Left lung (tissue), 10 donors: ENCODE results near the gene PACC1. TPM values are rescaled to one million over a fixed set of nuclear protein-coding genes. Genes with fewer than 3 reads are reported as not detected.

ENCODE experiments used
- ATAC-seq: fragments of 200-7000 bp; cut with Tn5 transposase; one replicate; pipeline ENCODE4 v1.9.1; 2020; ENCODE audit warnings: moderate library complexity
- DNase-seq, 4 donors: peaks; one replicate each; pipeline ENCODE4 v3.0.0-alpha.2; 2013 to 2020
- H3K27ac ChIP-seq, 2 donors: fragments of 200-600 bp; sonication (generic) in 1 of 2; one replicate each; pipeline versions ENCODE4 v1.5.0 to v1.8.0; 2020 to 2021
- H3K27me3 ChIP-seq, 2 donors: fragments of 200-600 bp; sonication (generic) in 1 of 2; one replicate each; pipeline versions ENCODE4 v1.5.0 to v1.8.0; 2020 to 2021
- H3K36me3 ChIP-seq, 2 donors: fragments of 200-600 bp; sonication (generic) in 1 of 2; one replicate each; pipeline versions ENCODE4 v1.5.0 to v1.8.0; 2020 to 2021
- H3K4me1 ChIP-seq, 2 donors: fragments of 200-600 bp; one replicate each; pipeline ENCODE4 v1.8.0; 2021
- H3K4me3 ChIP-seq, 2 donors: fragments of 200-600 bp; sonication (generic) in 1 of 2; one replicate each; pipeline versions ENCODE4 v1.5.0 to v1.8.0; 2020 to 2021; ENCODE audit warnings: mild to moderate bottlenecking in 1 of 2
- H3K9me3 ChIP-seq, 2 donors: fragments of 200-600 bp; sonication (generic) in 1 of 2; one replicate each; pipeline versions ENCODE4 v1.5.0 to v1.8.0; 2020 to 2021
- CTCF ChIP-seq, 2 donors: fragments of 200-600 bp; sonication (generic) in 1 of 2; IDR thresholded peaks; one replicate each; pipeline versions ENCODE4 v1.5.0 to v1.8.0; 2021; ENCODE audit warnings: antibody characterized with exemption in 2 of 2
- intact Hi-C, 2 donors: fragments of 100-400 bp; cut with DNase I; formaldehyde crosslinking; loops; one replicate each; pipeline versions ENCODE4 v1.11.2 to v1.14.2; 2022
- polyA plus RNA-seq, 6 donors: library from polyadenylated mRNA; unstranded; fragments of 120-200 nt; gene quantifications; one replicate each; pipeline ENCODE4 v1.2.1, GENCODE V29; 2013; ENCODE audit not compliant: insufficient read length in 6 of 6
- total RNA-seq, 2 donors: library from RNA; stranded (reverse); fragmentation: NEBNext Ultra II Directional; extraction: Animal tissue kit (Norgen Biotek cat#: 25700); gene quantifications; one replicate each; pipeline ENCODE4 v1.2.1, GENCODE V29; 2021
- donor health status: DM: no; HTN: yes; CAD: no.
- donor health status: DM: no; HTN: no; CAD: no.

The PACC1 gene
- total and polyA plus RNA-seq, 8 donors = 7.2 to 11.6 (median 7.6) TPM

GRCh38 chr1:212459656-212460055 lies 45.0 kb upstream of the PACC1 start:
- TF ChIP-seq CTCF (IDR thresholded peaks at IDR 0.05) = no peak
- Histone ChIP-seq H3K9me3 (no peaks in the 10 kb centered on the region), H3K4me1 (peaks cover 3 to 8% of the 10 kb centered on the region in 2 donors), H3K27me3 (no peaks in the 10 kb centered on the region), H3K36me3 (no peaks in the 10 kb centered on the region), H3K27ac (no peak overlapping the region), H3K4me3 (no peak overlapping the region)
- intact Hi-C loops = loop anchor here in 1 of 2 donors (10.0 kb wide), 1 partner anchor 395 kb away; no protein-coding TSS in a partner anchor
- no peak for ATAC-seq
- DNase-seq = no peak

- intact Hi-C loops = loop anchor here in 1 of 2 donors (10.0 kb wide), 1 partner anchor 394 kb away; no protein-coding TSS in a partner anchor
- Histone ChIP-seq H3K27me3 (no peaks in the 10 kb centered on the region), H3K4me1 (peaks cover 3 to 8% of the 10 kb centered on the region in 2 donors), H3K4me3 (no peak overlapping the region), H3K9me3 (no peaks in the 10 kb centered on the region), H3K36me3 (no peaks in the 10 kb centered on the region), H3K27ac (no peak overlapping the region)
- ATAC-seq = no peak
- DNase-seq = no peak
- no peak for TF ChIP-seq CTCF (IDR thresholded peaks at IDR 0.05)
These were observed 44.1 kb upstream of the PACC1 start for GRCh38 chr1:212458817-212459216.

GRCh38 chr1:212457740-212458338 lies 43.2 kb upstream of the PACC1 start:
- intact Hi-C loops = loop anchor here in 1 of 2 donors (10.0 kb wide), 1 partner anchor 393 kb away; no protein-coding TSS in a partner anchor
- no peak overlapping the region for H3K4me3 ChIP-seq
- H3K9me3 ChIP-seq = no peaks in the 10 kb centered on the region
- H3K36me3 ChIP-seq = no peaks in the 10 kb centered on the region
- peaks cover 3 to 8% of the 10 kb centered on the region in 2 donors for H3K4me1 ChIP-seq
- TF ChIP-seq CTCF (IDR thresholded peaks at IDR 0.05) = peak; percentile 27 to 66
- no peak overlapping the region for H3K27ac ChIP-seq
- H3K27me3 ChIP-seq = no peaks in the 10 kb centered on the region
- DNase-seq (no peak), ATAC-seq (peak; percentile 12)

- Histone ChIP-seq H3K27ac (no peak overlapping the region), H3K27me3 (no peaks in the 10 kb centered on the region), H3K9me3 (no peaks in the 10 kb centered on the region), H3K4me3 (no peak overlapping the region), H3K36me3 (no peaks in the 10 kb centered on the region), H3K4me1 (peaks cover 3 to 8% of the 10 kb centered on the region in 2 donors)
- DNase-seq (peak; percentile 77 to 91 (median 86)), ATAC-seq (peak; percentile 91)
- intact Hi-C loops = loop anchor here in 1 of 2 donors (10.0 kb wide), 1 partner anchor 391 kb away; no protein-coding TSS in a partner anchor
- peak; percentile 95 to 98 for TF ChIP-seq CTCF (IDR thresholded peaks at IDR 0.05)
These were observed 41.3 kb upstream of the PACC1 start for GRCh38 chr1:212455803-212456528.

GRCh38 chr1:212455401-212455800 lies 40.7 kb upstream of the PACC1 start:
- intact Hi-C loops = loop anchor here in 1 of 2 donors (10.0 kb wide), 1 partner anchor 391 kb away; no protein-coding TSS in a partner anchor
- no peak overlapping the region for H3K27ac ChIP-seq

More at GRCh38 chr1:212455401-212455800, 40.7 kb upstream of the PACC1 start:
- Histone ChIP-seq H3K36me3 (no peaks in the 10 kb centered on the region), H3K4me3 (no peak overlapping the region), H3K9me3 (no peaks in the 10 kb centered on the region), H3K27me3 (no peaks in the 10 kb centered on the region), H3K4me1 (peaks cover 3 to 8% of the 10 kb centered on the region in 2 donors)
- DNase-seq = no peak
- TF ChIP-seq CTCF (IDR thresholded peaks at IDR 0.05) = no peak
- ATAC-seq = no peak
